ENCODE measurements around the gene TXNDC5. TPM values are rescaled to one million over a fixed set of nuclear protein-coding genes. Genes with fewer than 3 reads are reported as not detected.

Gene TXNDC5
- total RNA-seq, 6 donors from 2014 or later, result 52.4 to 177 (median 132) TPM

DNA sequence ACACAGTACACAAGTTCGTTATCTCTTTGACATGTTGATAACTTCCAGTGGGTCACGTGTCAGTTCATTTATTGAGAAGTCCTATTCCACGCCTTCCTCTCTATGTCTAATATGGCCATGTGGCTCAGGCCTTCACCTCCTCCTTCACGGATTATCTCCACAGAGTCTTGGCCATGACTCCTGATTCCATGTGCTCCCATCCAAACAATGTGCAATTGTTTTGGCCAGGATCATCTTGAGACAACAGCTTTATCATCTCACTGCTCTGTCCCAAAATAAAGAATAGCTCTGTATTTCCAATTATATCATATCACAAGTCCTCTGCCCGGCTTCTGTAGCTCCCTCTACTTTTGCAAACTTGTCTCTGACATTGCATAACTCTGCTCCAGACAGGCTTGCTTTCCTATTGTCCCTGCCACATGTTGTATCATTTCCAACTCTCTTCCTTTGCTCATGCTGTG lies 11.1 kb upstream of the TXNDC5 start:
- H3K36me3 ChIP-seq, result no peaks in the 10 kb centered on the region
- H3K4me3 ChIP-seq, result no peak overlapping the region
- 53 to 58% methylated on average over 5 of the region's 5 CpGs for WGBS, 2 donors
- ATAC-seq (ENCODE audit: low FRiP score in 2 of 2) (no peak), DNase-seq (no peak)
- H3K27ac ChIP-seq, result no peak overlapping the region
- H3K9me3 ChIP-seq, result peaks cover 0 to 4% (median 1%) of the 10 kb centered on the region in 4 donors
- no peaks in the 10 kb centered on the region for H3K27me3 ChIP-seq
- TF ChIP-seq POLR2A (IDR thresholded peaks at IDR 0.05) (no peak), POLR2AphosphoS5 (IDR thresholded peaks at IDR 0.05) (no peak)
- TF ChIP-seq, protein P1, sequence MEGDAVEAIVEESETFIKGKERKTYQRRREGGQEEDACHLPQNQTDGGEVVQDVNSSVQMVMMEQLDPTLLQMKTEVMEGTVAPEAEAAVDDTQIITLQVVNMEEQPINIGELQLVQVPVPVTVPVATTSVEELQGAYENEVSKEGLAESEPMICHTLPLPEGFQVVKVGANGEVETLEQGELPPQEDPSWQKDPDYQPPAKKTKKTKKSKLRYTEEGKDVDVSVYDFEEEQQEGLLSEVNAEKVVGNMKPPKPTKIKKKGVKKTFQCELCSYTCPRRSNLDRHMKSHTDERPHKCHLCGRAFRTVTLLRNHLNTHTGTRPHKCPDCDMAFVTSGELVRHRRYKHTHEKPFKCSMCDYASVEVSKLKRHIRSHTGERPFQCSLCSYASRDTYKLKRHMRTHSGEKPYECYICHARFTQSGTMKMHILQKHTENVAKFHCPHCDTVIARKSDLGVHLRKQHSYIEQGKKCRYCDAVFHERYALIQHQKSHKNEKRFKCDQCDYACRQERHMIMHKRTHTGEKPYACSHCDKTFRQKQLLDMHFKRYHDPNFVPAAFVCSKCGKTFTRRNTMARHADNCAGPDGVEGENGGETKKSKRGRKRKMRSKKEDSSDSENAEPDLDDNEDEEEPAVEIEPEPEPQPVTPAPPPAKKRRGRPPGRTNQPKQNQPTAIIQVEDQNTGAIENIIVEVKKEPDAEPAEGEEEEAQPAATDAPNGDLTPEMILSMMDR (IDR thresholded peaks at IDR 0.05), result no peak
- H3K4me1 ChIP-seq, result peaks cover 0 to 4% (median 0%) of the 10 kb centered on the region in 4 donors

DNA sequence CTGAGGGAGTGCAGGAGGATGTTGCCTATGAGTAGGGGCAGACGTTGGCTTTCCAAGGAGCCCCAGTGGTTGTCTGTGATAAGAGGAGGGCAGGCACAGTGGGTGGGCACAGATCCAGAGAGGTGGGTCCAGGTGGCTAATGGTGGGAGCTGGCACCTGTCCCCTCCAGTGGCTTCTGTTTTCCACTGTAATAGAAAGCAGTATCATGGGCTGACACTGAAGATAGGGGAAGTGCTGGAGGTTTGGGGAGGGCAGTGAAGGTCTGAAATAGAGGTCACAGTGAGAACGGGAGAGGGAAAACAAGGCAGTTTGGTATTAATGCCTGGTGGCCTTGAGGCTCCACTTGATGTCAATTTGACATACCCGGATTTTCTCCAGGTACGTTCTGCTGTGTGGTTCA lies 10.5 kb upstream of the TXNDC5 start:
- peaks cover 0 to 4% (median 0%) of the 10 kb centered on the region in 4 donors for H3K4me1 ChIP-seq
- WGBS, 2 donors, result 66 to 75% methylated on average over 4 of the region's 4 CpGs
- no peak overlapping the region for H3K27ac ChIP-seq
- H3K27me3 ChIP-seq, result no peaks in the 10 kb centered on the region
- H3K9me3 ChIP-seq, result peaks cover 0 to 4% (median under 1%) of the 10 kb centered on the region in 4 donors
- TF ChIP-seq POLR2AphosphoS5 (IDR thresholded peaks at IDR 0.05) (no peak), POLR2A (IDR thresholded peaks at IDR 0.05) (no peak), EP300 (IDR thresholded peaks at IDR 0.05) (no peak)
- TF ChIP-seq, protein P1 (IDR thresholded peaks at IDR 0.05), result no peak
- ATAC-seq (ENCODE audit: low FRiP score in 2 of 2) (no peak), DNase-seq (no peak)
- H3K4me3 ChIP-seq, result no peak overlapping the region
- H3K36me3 ChIP-seq, result no peaks in the 10 kb centered on the region

GRCh38 chr6:7920425-7920824 lies 9.8 kb upstream of the TXNDC5 start:
- H3K36me3 ChIP-seq, result no peaks in the 10 kb centered on the region
- no peak for ATAC-seq (ENCODE audit: low FRiP score in 2 of 2)
- WGBS, 2 donors, result 77 to 82% methylated on average over 2 of the region's 2 CpGs
- H3K9me3 ChIP-seq, result no peaks in the 10 kb centered on the region
- H3K4me3 ChIP-seq, result no peak overlapping the region
- TF ChIP-seq EP300 (IDR thresholded peaks at IDR 0.05) (no peak), POLR2AphosphoS5 (IDR thresholded peaks at IDR 0.05) (no peak), POLR2A (IDR thresholded peaks at IDR 0.05) (no peak)
- TF ChIP-seq, protein P1 (IDR thresholded peaks at IDR 0.05), result no peak
- H3K27me3 ChIP-seq, result no peaks in the 10 kb centered on the region
- H3K27ac ChIP-seq, result no peak overlapping the region
- no peak for DNase-seq
- peaks cover 0 to 4% (median 0%) of the 10 kb centered on the region in 4 donors for H3K4me1 ChIP-seq

DNA sequence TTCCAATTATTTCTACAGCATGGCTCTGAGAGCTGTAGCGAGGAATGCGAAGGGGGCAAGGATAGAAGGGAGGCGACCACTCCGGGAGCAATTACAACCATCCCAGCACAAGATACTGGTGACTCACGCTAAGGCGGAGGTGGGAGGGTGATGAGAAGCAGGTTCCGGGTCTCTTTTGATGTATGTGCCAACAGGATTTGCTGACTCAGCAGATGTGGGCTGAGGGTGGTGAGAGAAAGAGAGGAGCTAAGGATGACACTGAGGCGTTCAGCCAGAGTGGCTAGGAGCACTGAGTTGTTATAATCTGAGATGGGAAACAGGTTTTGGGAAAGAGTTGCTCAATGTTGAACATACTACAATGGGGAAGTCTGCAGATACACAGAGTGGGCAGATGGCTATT lies 9.3 kb upstream of the TXNDC5 start:
- DNase-seq (no peak), ATAC-seq (ENCODE audit: low FRiP score in 2 of 2) (no peak)
- 77 to 78% methylated on average over 8 of the region's 8 CpGs for WGBS, 2 donors
- Histone ChIP-seq H3K4me3 (no peak overlapping the region), H3K9me3 (no peaks in the 10 kb centered on the region), H3K27ac (no peak overlapping the region), H3K27me3 (no peaks in the 10 kb centered on the region), H3K36me3 (no peaks in the 10 kb centered on the region), H3K4me1 (peaks cover 0 to 4% (median 0%) of the 10 kb centered on the region in 4 donors)
- TF ChIP-seq EP300 (IDR thresholded peaks at IDR 0.05), result no peak
- no peak for TF ChIP-seq POLR2A (IDR thresholded peaks at IDR 0.05)
- no peak for TF ChIP-seq POLR2AphosphoS5 (IDR thresholded peaks at IDR 0.05)
- TF ChIP-seq, protein P1 (IDR thresholded peaks at IDR 0.05), result no peak

GRCh38 chr6:7918403-7918802 lies 7.8 kb upstream of the TXNDC5 start:
- 94 to 98% methylated on average over 4 of the region's 4 CpGs for WGBS, 2 donors
- DNase-seq, result no peak
- Histone ChIP-seq H3K36me3 (no peaks in the 10 kb centered on the region), H3K4me3 (no peak overlapping the region), H3K27me3 (no peaks in the 10 kb centered on the region), H3K27ac (no peak overlapping the region), H3K9me3 (no peaks in the 10 kb centered on the region), H3K4me1 (peaks cover 0 to 4% (median 0%) of the 10 kb centered on the region in 4 donors)
- no peak for ATAC-seq (ENCODE audit: low FRiP score in 2 of 2)
- TF ChIP-seq, protein P1 (IDR thresholded peaks at IDR 0.05), result no peak
- TF ChIP-seq POLR2A (IDR thresholded peaks at IDR 0.05) (no peak), POLR2AphosphoS5 (IDR thresholded peaks at IDR 0.05) (no peak), EP300 (IDR thresholded peaks at IDR 0.05) (no peak)

Data from upper lobe of left lung (tissue), 6 donors.